ENCODE measurements around the gene NR2C2. TPM values are rescaled to one million over a fixed set of nuclear protein-coding genes. Genes with fewer than 3 reads are reported as not detected.

The NR2C2 gene
- 12.5 and 18.1 TPM in 2 replicates for total RNA-seq

GRCh38 chr3:14947100-14947885 is at the start of gene NR2C2:
Gene NR2C2, plus strand, starts transcription at chr3:14947583. Its CDS starts 56,332 bp downstream, at chr3:15003915.

GRCh38 chr3:15064835-15065549 is 117.6 kb downstream of the NR2C2 start, which contains the start of gene MRPS25:
Gene MRPS25, minus strand, starts transcription at chr3:15065315. Its CDS starts 121 bp downstream, at chr3:15065194.

Other genes with a start within 250 kb of the NR2C2 start
- gene FGD5, start 128.6 kb upstream of the NR2C2 start, total RNA-seq, result under 0.01 and 0.96 TPM in 2 replicates
- 17.3 and 19.5 TPM in 2 replicates for gene MRPS25, start 117.7 kb downstream of the NR2C2 start, total RNA-seq
- gene RBSN, start 151.6 kb downstream of the NR2C2 start, total RNA-seq, result 18.8 and 23.2 TPM in 2 replicates